Esophagus muscularis mucosa (tissue), 4 donors: ENCODE data around the gene SH3RF2. TPM values are rescaled to one million over a fixed set of nuclear protein-coding genes. Genes with fewer than 3 reads are reported as not detected.

Source experiments
- DNase-seq: peaks from one replicate; pipeline ENCODE4 v3.0.0-alpha.2; 2017; ENCODE audit errors: extremely low spot score
- H3K27ac ChIP-seq, 4 donors: fragments of 200-600 bp; sonication (generic); replicated peaks in 1 of 4; 1 replicate in 3 of 4; 2 replicates in 1 of 4; pipeline ENCODE4 v1.5.1; 2016 to 2019; ENCODE audit warnings: mild to moderate bottlenecking in 1 of 4
- H3K27me3 ChIP-seq, 4 donors: fragments of 200-600 bp; sonication (generic); one replicate each; pipeline versions ENCODE4 v1.5.1 to v1.6.0; 2016 to 2019
- H3K36me3 ChIP-seq, 4 donors: fragments of 200-600 bp; sonication (generic); one replicate each; pipeline ENCODE4 v1.5.1; 2016 to 2019
- H3K4me1 ChIP-seq, 4 donors: fragments of 200-600 bp; sonication (generic); one replicate each; pipeline ENCODE4 v1.5.1; 2016 to 2019
- H3K4me3 ChIP-seq, 4 donors: fragments of 200-600 bp; sonication (generic); 1 replicate in 2 of 4; 2 replicates in 2 of 4; pipeline ENCODE4 v1.5.1; 2016 to 2019; ENCODE audit warnings: mild to moderate bottlenecking in 4 of 4, moderate library complexity in 1 of 4
- H3K9me3 ChIP-seq, 4 donors: fragments of 200-600 bp; sonication (generic); 1 replicate in 3 of 4; 2 replicates in 1 of 4; pipeline ENCODE4 v1.5.1; 2016 to 2019
- EP300 ChIP-seq: sonication (generic); formaldehyde crosslinking; IDR thresholded peaks from one replicate; pipeline ENCODE4 v1.6.1; 2017; ENCODE audit warnings: antibody characterized with exemption
- POLR2A ChIP-seq: fragments of 450-650 bp; IDR thresholded peaks from one replicate; pipeline ENCODE4 v1.6.1; 2017; ENCODE audit warnings: antibody characterized with exemption, moderate library complexity, mild to moderate bottlenecking, low read depth
- POLR2AphosphoS5 ChIP-seq, 2 donors: sonication (generic); formaldehyde crosslinking; IDR thresholded peaks; one replicate each; pipeline ENCODE4 v1.6.1; 2017; ENCODE audit warnings: antibody characterized with exemption in 2 of 2
- WGBS: methylation state at CpG from one replicate; pipeline ENCODE4 v1.1.5; 2018; 5-methylcytosine and 5-hydroxymethylcytosine counted together
- intact Hi-C: fragments of 100-400 bp; cut with DNase I; formaldehyde crosslinking; loops from one replicate; pipeline ENCODE4 v1.15.1; 2023
- total RNA-seq, 4 donors: library from RNA; depleted of rRNA; stranded (reverse); fragments of >200 nt; gene quantifications; one replicate each; pipeline versions ENCODE4 v1.1.0 to v1.2.1, GENCODE V29; 2016
- TF ChIP-seq, protein P1 (sequence below), 3 experiments: fragments of 200-600 bp in 2 of 3; fragments of 450-650 bp in 1 of 3; sonication (generic) in 2 of 3; IDR thresholded peaks; one replicate each; pipeline ENCODE4 v1.5.1; 2017 to 2019; ENCODE audit warnings: antibody characterized with exemption in 3 of 3, mild to moderate bottlenecking in 2 of 3, moderate library complexity in 1 of 3

Gene SH3RF2
- total RNA-seq, 4 donors from 2014 or later: 0.66 to 2.1 (median 1.5) TPM

DNA sequence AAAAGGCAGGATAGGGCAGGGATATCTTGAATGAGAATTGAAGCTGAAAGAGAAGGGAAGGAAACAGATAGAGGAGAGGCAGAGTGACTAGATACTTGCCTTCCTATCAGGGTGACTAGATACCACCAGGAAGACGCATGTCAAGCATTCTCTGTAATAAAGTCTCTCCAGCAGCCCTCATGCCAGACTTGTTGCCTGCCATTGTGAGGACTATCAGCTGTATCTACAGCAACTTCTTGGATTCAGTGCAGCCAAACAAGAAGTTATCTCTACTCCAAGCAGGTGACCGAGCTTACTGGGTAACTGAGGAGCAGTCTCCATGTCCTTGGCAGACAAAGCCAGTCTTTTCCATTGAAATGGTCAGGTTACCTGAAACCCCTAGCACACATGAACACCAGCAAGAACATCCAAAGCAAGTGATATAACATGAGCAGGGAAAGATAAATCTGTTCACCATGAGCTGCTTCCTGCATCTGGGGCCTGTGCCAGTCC, 9.3 kb downstream of the SH3RF2 start:
- intact Hi-C loops: no loop called here
- Histone ChIP-seq H3K9me3 (no peaks in the 10 kb centered on the region), H3K4me3 (no peak overlapping the region), H3K27me3 (no peaks in the 10 kb centered on the region), H3K27ac (no peak overlapping the region), H3K36me3 (no peaks in the 10 kb centered on the region), H3K4me1 (peaks cover 0 to 12% (median 0%) of the 10 kb centered on the region in 4 donors)
- no peak for TF ChIP-seq POLR2A
- TF ChIP-seq, protein P1, sequence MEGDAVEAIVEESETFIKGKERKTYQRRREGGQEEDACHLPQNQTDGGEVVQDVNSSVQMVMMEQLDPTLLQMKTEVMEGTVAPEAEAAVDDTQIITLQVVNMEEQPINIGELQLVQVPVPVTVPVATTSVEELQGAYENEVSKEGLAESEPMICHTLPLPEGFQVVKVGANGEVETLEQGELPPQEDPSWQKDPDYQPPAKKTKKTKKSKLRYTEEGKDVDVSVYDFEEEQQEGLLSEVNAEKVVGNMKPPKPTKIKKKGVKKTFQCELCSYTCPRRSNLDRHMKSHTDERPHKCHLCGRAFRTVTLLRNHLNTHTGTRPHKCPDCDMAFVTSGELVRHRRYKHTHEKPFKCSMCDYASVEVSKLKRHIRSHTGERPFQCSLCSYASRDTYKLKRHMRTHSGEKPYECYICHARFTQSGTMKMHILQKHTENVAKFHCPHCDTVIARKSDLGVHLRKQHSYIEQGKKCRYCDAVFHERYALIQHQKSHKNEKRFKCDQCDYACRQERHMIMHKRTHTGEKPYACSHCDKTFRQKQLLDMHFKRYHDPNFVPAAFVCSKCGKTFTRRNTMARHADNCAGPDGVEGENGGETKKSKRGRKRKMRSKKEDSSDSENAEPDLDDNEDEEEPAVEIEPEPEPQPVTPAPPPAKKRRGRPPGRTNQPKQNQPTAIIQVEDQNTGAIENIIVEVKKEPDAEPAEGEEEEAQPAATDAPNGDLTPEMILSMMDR (IDR thresholded peaks at IDR 0.05): no peak
- TF ChIP-seq EP300: no peak
- TF ChIP-seq POLR2AphosphoS5 (IDR thresholded peaks at IDR 0.05): no peak
- 97% methylated on average over 2 of the region's 2 CpGs for WGBS
- DNase-seq: no peak

- Histone ChIP-seq H3K36me3 (no peaks in the 10 kb centered on the region), H3K4me3 (no peak overlapping the region), H3K4me1 (peaks cover 0 to 12% (median 0%) of the 10 kb centered on the region in 4 donors), H3K27ac (no peak overlapping the region), H3K9me3 (no peaks in the 10 kb centered on the region), H3K27me3 (no peaks in the 10 kb centered on the region)
- no peak for TF ChIP-seq POLR2A
- no peak for TF ChIP-seq EP300
- no peak for TF ChIP-seq POLR2AphosphoS5 (IDR thresholded peaks at IDR 0.05)
- TF ChIP-seq, protein P1 (IDR thresholded peaks at IDR 0.05): no peak
- 69% methylated on average over 4 of the region's 4 CpGs for WGBS
- no peak for DNase-seq
- intact Hi-C loops: no loop called here
These were observed 9.9 kb downstream of the SH3RF2 start for GRCh38 chr5:145946112-145946861.

- no peak for DNase-seq
- no peaks in the 10 kb centered on the region for H3K27me3 ChIP-seq
- TF ChIP-seq, protein P1 (IDR thresholded peaks at IDR 0.05): no peak
- TF ChIP-seq POLR2AphosphoS5 (IDR thresholded peaks at IDR 0.05) (no peak), EP300 (no peak), POLR2A (no peak)
- H3K4me1 ChIP-seq: peaks cover 0 to 16% (median 0%) of the 10 kb centered on the region in 4 donors
- intact Hi-C loops: no loop called here
- no peak overlapping the region for H3K4me3 ChIP-seq
- no peaks in the 10 kb centered on the region for H3K9me3 ChIP-seq
- no peak overlapping the region for H3K27ac ChIP-seq
- no peaks in the 10 kb centered on the region for H3K36me3 ChIP-seq
These were observed 11.2 kb downstream of the SH3RF2 start for GRCh38 chr5:145947581-145947980.

GRCh38 chr5:145948047-145948446, 11.7 kb downstream of the SH3RF2 start:
- H3K27me3 ChIP-seq: no peaks in the 10 kb centered on the region
- H3K27ac ChIP-seq: no peak overlapping the region
- intact Hi-C loops: no loop called here
- no peak overlapping the region for H3K4me3 ChIP-seq
- no peaks in the 10 kb centered on the region for H3K9me3 ChIP-seq
- H3K36me3 ChIP-seq: no peaks in the 10 kb centered on the region
- WGBS: 100% methylated on average over 3 of the region's 3 CpGs
- TF ChIP-seq, protein P1 (IDR thresholded peaks at IDR 0.05): no peak
- peaks cover 0 to 16% (median 0%) of the 10 kb centered on the region in 4 donors for H3K4me1 ChIP-seq
- no peak for DNase-seq
